Keratinocyte (primary cell): ENCODE results near the gene CIB1.

ENCODE experiments used
- EZH2 ChIP-seq: IDR thresholded peaks from one replicate; pipeline ENCODE4 v1.6.1; 2012; ENCODE audit warnings: inconsistent platforms, mild to moderate bottlenecking, low read length, moderate library complexity
- TF ChIP-seq, protein P1 (sequence below), 3 experiments: IDR thresholded peaks in 1 of 3; conservative IDR thresholded peaks in 1 of 3; optimal IDR thresholded peaks in 1 of 3; 2 replicates in 2 of 3; 3 replicates in 1 of 3; pipeline versions ENCODE3 to v1.5.1; 2011; ENCODE audit warnings: low read length in 3 of 3, mild to moderate bottlenecking in 3 of 3, moderate library complexity in 2 of 3, control low read depth in 1 of 3, inconsistent platforms in 1 of 3; ENCODE audit not compliant: insufficient read depth in 2 of 3; ENCODE audit errors: extremely low read depth in 1 of 3

- TF ChIP-seq, protein P1, sequence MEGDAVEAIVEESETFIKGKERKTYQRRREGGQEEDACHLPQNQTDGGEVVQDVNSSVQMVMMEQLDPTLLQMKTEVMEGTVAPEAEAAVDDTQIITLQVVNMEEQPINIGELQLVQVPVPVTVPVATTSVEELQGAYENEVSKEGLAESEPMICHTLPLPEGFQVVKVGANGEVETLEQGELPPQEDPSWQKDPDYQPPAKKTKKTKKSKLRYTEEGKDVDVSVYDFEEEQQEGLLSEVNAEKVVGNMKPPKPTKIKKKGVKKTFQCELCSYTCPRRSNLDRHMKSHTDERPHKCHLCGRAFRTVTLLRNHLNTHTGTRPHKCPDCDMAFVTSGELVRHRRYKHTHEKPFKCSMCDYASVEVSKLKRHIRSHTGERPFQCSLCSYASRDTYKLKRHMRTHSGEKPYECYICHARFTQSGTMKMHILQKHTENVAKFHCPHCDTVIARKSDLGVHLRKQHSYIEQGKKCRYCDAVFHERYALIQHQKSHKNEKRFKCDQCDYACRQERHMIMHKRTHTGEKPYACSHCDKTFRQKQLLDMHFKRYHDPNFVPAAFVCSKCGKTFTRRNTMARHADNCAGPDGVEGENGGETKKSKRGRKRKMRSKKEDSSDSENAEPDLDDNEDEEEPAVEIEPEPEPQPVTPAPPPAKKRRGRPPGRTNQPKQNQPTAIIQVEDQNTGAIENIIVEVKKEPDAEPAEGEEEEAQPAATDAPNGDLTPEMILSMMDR (optimal IDR thresholded peaks at IDR 0.05 in 1 of 3, IDR thresholded peaks at IDR 0.05 in 1 of 3, conservative IDR thresholded peaks at IDR 0.05 in 1 of 3; ENCODE audit: extremely low read depth in 1 of 3, insufficient read depth in 2 of 3, low read length in 3 of 3) = no peak
- TF ChIP-seq EZH2 = no peak
These were observed 7.1 kb upstream of the CIB1 start for GRCh38 chr15:90240856-90241255.
